Mononuclear cell (primary cell): ENCODE measurements around the gene NETO1. TPM values are rescaled to one million over a fixed set of nuclear protein-coding genes. Genes with fewer than 3 reads are reported as not detected.

Experiments used
- H3K27me3 ChIP-seq: 2 replicates; pipeline ENCODE4 v1.6.0; 2011; ENCODE audit warnings: low read length, control low read depth; ENCODE audit not compliant: insufficient read depth
- H3K4me1 ChIP-seq: 2 replicates; pipeline ENCODE4 v1.5.1; 2011; ENCODE audit warnings: mild to moderate bottlenecking, low read length, control low read depth; ENCODE audit not compliant: insufficient read depth
- H3K4me3 ChIP-seq: 2 replicates; pipeline ENCODE4 v1.5.1; 2011; ENCODE audit warnings: mild to moderate bottlenecking, low read length, moderate library complexity
- H3K9me3 ChIP-seq: 2 replicates; pipeline ENCODE4 v1.5.1; 2011; ENCODE audit warnings: low read depth, mild to moderate bottlenecking, control low read depth, low read length
- total RNA-seq: library from RNA; depleted of rRNA; stranded (reverse); fragments of >200 nt; gene quantifications from one replicate; pipeline ENCODE4 v1.2.3, GENCODE V29; 2012

Gene NETO1
- total RNA-seq = 1.5 TPM

DNA sequence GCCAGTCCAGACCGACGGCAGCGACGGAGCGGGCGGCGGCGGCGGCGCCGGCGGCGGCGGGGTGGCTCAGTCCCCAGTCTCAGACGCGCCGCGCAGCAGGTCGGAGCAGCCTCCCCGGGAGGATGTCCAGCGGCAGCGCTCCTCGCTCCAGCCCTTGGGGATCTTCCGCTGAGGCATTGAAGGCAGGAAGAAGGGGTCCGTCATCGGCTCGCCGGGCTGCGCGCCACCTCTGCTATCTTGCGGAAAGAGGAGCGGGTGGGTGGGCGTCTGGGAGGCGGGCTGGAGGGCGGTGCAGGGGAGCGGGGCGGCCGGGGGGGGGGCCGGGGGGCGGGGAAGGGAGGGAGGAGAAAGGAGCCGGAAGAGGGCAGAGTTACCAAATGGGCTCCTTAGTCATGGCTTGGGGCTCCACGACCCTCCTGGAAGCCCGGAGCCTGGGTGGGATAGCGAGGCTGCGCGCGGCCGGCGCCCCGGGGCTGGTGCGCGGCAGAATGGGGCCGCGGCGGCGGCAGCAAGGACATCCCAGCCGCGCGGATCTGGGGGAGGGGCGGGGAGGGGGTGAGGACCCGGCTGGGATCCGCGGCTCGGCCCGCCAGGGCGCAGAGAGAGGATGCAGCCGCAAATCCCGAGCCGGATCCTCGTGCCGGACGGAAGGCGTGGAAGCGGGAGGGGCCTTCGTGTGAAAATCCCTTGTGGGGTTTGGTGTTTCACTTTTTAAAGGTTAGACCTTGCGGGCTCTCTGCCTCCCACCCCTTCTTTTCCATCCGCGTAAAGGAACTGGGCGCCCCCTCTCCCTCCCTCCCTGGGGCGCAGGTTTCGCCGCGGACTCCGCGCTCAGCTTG, at the start of gene NETO1:
Gene NETO1 (minus strand): TSS at position 242 of the 839 bp plus-strand sequence. CDS start 696 bp downstream, outside the sequence.
- Histone ChIP-seq H3K9me3 (no peaks in the 10 kb centered on the region), H3K4me1 (no peaks in the 10 kb centered on the region), H3K27me3 (peaks cover 30% of the 10 kb centered on the region), H3K4me3 (peak within 1 kb of the TSS; percentile 16)

- no peaks in the 10 kb centered on the region for H3K9me3 ChIP-seq
- H3K4me3 ChIP-seq = no peak overlapping the region
- no peaks in the 10 kb centered on the region for H3K27me3 ChIP-seq
- no peaks in the 10 kb centered on the region for H3K4me1 ChIP-seq
Observed at GRCh38 chr18:72910045-72910444, 42.3 kb upstream of the NETO1 start.

- Histone ChIP-seq H3K4me1 (no peaks in the 10 kb centered on the region), H3K9me3 (no peaks in the 10 kb centered on the region), H3K4me3 (no peak overlapping the region), H3K27me3 (no peaks in the 10 kb centered on the region)
Observed at GRCh38 chr18:72908181-72908580, 40.4 kb upstream of the NETO1 start.

DNA sequence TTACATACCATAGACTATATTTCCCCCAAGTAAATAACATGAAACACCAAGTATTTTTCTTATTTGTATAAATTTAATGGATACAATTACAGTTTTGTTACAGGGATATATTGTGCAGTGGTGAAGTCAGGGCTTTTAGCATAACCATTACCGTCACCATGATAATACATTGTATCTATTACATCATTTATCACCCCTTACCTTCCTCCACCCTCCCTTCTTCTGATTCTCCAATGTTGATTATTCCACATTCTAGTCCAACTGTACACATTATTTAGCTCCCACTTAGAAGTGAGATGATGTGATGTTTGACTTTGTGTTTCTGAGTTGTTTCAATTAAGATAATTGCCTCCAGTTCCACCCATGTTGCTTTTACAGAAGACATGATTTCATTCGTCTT, 35.2 kb upstream of the NETO1 start:
- Histone ChIP-seq H3K27me3 (no peaks in the 10 kb centered on the region), H3K9me3 (no peaks in the 10 kb centered on the region)

GRCh38 chr18:72899338-72899737, 31.6 kb upstream of the NETO1 start:
- H3K9me3 ChIP-seq = no peaks in the 10 kb centered on the region
- no peaks in the 10 kb centered on the region for H3K4me1 ChIP-seq
- H3K27me3 ChIP-seq = no peaks in the 10 kb centered on the region
- H3K4me3 ChIP-seq = no peak overlapping the region

More for the DNA sequence above, 35.2 kb upstream of the NETO1 start:
- Histone ChIP-seq H3K4me3 (no peak overlapping the region), H3K4me1 (no peaks in the 10 kb centered on the region)

- Histone ChIP-seq H3K9me3 (no peaks in the 10 kb centered on the region), H3K4me3 (no peak overlapping the region), H3K4me1 (no peaks in the 10 kb centered on the region), H3K27me3 (no peaks in the 10 kb centered on the region)
Observed at GRCh38 chr18:72898870-72899269, 31.1 kb upstream of the NETO1 start.

DNA sequence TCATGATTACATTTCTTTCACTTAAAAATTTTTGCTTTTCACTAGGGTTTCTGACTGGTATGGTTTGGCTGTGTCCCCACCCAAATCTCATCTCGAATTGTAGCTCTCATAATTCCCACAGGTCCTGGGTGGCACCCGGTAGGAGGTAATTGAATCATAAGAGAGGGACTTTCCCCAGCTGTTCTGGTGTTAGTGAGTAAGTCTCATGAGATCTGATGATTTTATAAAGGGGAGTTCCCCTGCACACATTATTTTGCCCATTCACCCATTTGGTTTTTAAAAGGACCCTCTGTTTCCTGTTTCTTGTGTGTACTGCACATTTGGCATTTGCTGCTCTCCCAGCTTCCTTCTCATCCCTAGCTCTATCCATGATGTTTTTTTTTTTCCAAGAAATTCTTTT, 27.8 kb upstream of the NETO1 start:
- H3K4me1 ChIP-seq = no peaks in the 10 kb centered on the region
- no peak overlapping the region for H3K4me3 ChIP-seq
- H3K27me3 ChIP-seq = no peaks in the 10 kb centered on the region
- no peaks in the 10 kb centered on the region for H3K9me3 ChIP-seq

- Histone ChIP-seq H3K4me1 (no peaks in the 10 kb centered on the region), H3K4me3 (no peak overlapping the region), H3K27me3 (no peaks in the 10 kb centered on the region)
Observed at GRCh38 chr18:72878561-72878960, 10.8 kb upstream of the NETO1 start.

DNA sequence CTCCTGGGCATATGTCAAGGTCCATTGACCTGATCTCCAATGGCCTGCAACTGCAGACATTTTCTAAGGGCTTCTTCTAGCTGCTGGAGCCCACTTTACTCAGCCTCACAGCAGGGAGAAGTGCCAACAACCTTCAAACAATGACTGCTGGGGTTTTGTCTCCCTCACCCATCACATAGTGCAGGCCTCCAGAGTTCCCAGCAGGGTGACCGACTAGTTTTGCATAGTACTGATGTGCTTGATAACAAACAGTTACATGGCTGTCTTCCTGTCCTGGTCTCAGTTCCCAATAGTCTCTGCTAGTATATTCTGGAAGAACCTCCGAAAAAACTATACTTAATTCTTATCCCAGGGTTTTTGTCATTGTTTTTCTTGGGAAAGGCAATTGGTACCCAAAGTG, 10.4 kb upstream of the NETO1 start:
- H3K27me3 ChIP-seq = no peaks in the 10 kb centered on the region
- no peaks in the 10 kb centered on the region for H3K9me3 ChIP-seq
- H3K4me1 ChIP-seq = no peaks in the 10 kb centered on the region
- no peak overlapping the region for H3K4me3 ChIP-seq

More at GRCh38 chr18:72878561-72878960, 10.8 kb upstream of the NETO1 start:
- no peaks in the 10 kb centered on the region for H3K9me3 ChIP-seq

GRCh38 chr18:72871091-72871490, 3.3 kb upstream of the NETO1 start:
- Histone ChIP-seq H3K4me3 (no peak overlapping the region), H3K4me1 (no peaks in the 10 kb centered on the region), H3K9me3 (no peaks in the 10 kb centered on the region), H3K27me3 (peaks cover 23% of the 10 kb centered on the region)

DNA sequence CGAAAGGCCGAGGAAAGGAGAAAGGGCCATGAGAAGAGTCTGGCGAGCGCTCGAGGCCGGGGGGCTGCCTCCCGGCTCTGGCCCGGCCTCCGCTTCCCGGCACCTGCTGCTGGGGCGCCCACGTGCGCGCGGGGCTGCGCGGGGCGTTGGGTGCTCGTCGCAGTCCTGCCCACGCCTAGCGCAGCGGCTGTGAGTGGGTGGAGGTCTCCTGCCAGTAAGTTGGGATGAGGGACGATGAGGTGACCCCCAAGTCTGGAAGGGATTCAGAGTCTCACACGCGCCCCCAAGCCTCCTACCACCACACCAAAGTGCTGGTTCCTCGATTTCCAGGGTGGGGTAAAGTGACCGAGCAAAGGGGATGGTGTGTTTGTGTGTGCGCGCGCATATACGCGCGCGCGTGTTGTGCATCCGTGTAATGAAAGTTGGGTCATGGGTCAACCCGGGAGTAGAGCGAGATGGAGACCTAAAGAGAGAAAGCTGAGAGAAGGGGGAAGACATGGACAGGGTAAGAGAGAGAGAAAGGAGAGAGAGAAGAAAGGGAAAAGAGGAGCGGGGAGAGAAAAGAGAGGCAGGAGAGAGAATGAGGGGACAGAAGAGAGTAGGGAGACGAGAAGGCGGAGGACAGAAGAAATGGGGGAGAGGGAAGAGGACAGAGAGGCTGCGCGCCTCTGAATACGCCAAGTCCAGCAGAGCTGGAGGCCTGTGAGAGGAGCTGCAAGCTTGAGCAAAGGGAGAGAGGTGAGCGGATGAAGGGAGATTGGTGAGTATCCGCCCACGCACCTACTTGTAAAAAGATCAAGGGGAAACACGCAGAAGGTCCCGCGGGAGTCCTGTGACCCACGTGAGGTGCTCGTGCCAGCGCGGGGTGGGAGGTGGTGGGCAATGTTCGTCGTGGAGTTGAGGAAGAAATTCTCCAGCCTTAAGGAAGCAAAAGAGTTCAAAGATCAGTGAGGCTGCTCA, 1.7 kb upstream of the NETO1 start:
- H3K4me3 ChIP-seq = no peak overlapping the region
- no peaks in the 10 kb centered on the region for H3K4me1 ChIP-seq
- no peaks in the 10 kb centered on the region for H3K9me3 ChIP-seq
- peaks cover 30% of the 10 kb centered on the region for H3K27me3 ChIP-seq

- Histone ChIP-seq H3K4me3 (peak overlapping the region; percentile 10), H3K27me3 (peaks cover 30% of the 10 kb centered on the region), H3K4me1 (no peaks in the 10 kb centered on the region), H3K9me3 (no peaks in the 10 kb centered on the region)
Observed at GRCh38 chr18:72868585-72869225, 918 bp upstream of the NETO1 start.

GRCh38 chr18:72866901-72867745, 664 bp downstream of the NETO1 start:
- Histone ChIP-seq H3K4me1 (no peaks in the 10 kb centered on the region), H3K27me3 (peaks cover 30% of the 10 kb centered on the region), H3K9me3 (no peaks in the 10 kb centered on the region), H3K4me3 (peak overlapping the region; percentile 16)

- Histone ChIP-seq H3K9me3 (no peaks in the 10 kb centered on the region), H3K4me3 (peak overlapping the region; percentile 16), H3K4me1 (no peaks in the 10 kb centered on the region), H3K27me3 (peaks cover 30% of the 10 kb centered on the region)
Observed at GRCh38 chr18:72866442-72866900, 1.3 kb downstream of the NETO1 start.
